ENCODE measurements around the gene NDUFA11. TPM values are rescaled to one million over a fixed set of nuclear protein-coding genes. Genes with fewer than 3 reads are reported as not detected.

Gene NDUFA11
- polyA plus RNA-seq, 3 donors = 188 to 552 (median 396) TPM

- no peak overlapping the region for H3K4me2 ChIP-seq (replicated peaks; ENCODE audit: extremely low read depth, low read length, poor library complexity, severe bottlenecking)
- H3K4me3 ChIP-seq (replicated peaks in 1 of 3; ENCODE audit: low read depth in 2 of 3, low read length in 3 of 3) = peak overlapping the region in 1 of 3 experiments; percentile 58
- H3K27me3 Mint-ChIP-seq (ENCODE audit: low read depth in 3 of 3) = peaks cover 0 to 5% (median 0%) of the 10 kb centered on the region in 3 donors
- H3K27ac Mint-ChIP-seq = peak overlapping the region in 2 of 7 donors; percentile 19 to 86
- no peak overlapping the region for H2AFZ ChIP-seq (ENCODE audit: insufficient read depth, low read depth, low read length, poor library complexity, severe bottlenecking)
- H3K9me3 Mint-ChIP-seq = no peaks in the 10 kb centered on the region
- intact Hi-C loops (cut with micrococcal nuclease) = no loop called here
- H3K36me3 Mint-ChIP-seq = peaks cover 26 to 29% of the 10 kb centered on the region in 2 donors
- peaks cover 62% of the 10 kb centered on the region for H4K20me1 ChIP-seq (ENCODE audit: insufficient read depth, low read length)
- H3K4me1 ChIP-seq (ENCODE audit: control insufficient read depth in 1 of 2, insufficient read depth in 2 of 2, low read length in 2 of 2) = peaks cover 68% of the 10 kb centered on the region in 2 donors
- no peak overlapping the region for H3K9ac ChIP-seq (ENCODE audit: insufficient read depth, low read length, poor library complexity, severe bottlenecking)
- peaks cover 11 to 21% of the 10 kb centered on the region in 2 donors for H3K36me3 ChIP-seq (replicated peaks in 1 of 2; ENCODE audit: control insufficient read depth in 1 of 2, insufficient read depth in 2 of 2, low read length in 2 of 2)
- no peaks in the 10 kb centered on the region for H3K9me3 ChIP-seq (replicated peaks in 1 of 2; ENCODE audit: control insufficient read depth in 1 of 2, insufficient read depth in 1 of 2, low read length in 2 of 2)
- peaks cover 83% of the 10 kb centered on the region for H3K79me2 ChIP-seq (ENCODE audit: insufficient read depth, low read length)
- peak overlapping the region in 1 of 2 donors; percentile 76 for H3K4me3 Mint-ChIP-seq
- peaks cover 83% of the 10 kb centered on the region for H3K4me1 Mint-ChIP-seq
- H3K27me3 ChIP-seq (ENCODE audit: control insufficient read depth in 2 of 2, insufficient read depth in 2 of 2, low read length in 2 of 2) = no peaks in the 10 kb centered on the region
- DNase-seq = no peak
- no CpG with 5 or more reads among the region's 3 CpGs for WGBS (ENCODE audit: insufficient coverage)
- no peak for TF ChIP-seq CTCF (IDR thresholded peaks at IDR 0.05)
- peak overlapping the region in 1 of 2 donors; percentile 70 for H3K27ac ChIP-seq (ENCODE audit: low read depth in 1 of 2, low read length in 2 of 2)
These were observed 47.2 kb upstream of the NDUFA11 start for GRCh38 chr19:5950741-5951140.

GRCh38 chr19:5949792-5950305 lies 46.3 kb upstream of the NDUFA11 start:
- Histone ChIP-seq H3K27ac (ENCODE audit: low read depth in 1 of 2, low read length in 2 of 2) (peak overlapping the region in 1 of 2 donors; percentile 12), H3K9ac (ENCODE audit: insufficient read depth, low read length, poor library complexity, severe bottlenecking) (no peak overlapping the region), H3K27me3 (ENCODE audit: control insufficient read depth in 2 of 2, insufficient read depth in 2 of 2, low read length in 2 of 2) (no peaks in the 10 kb centered on the region), H3K4me1 (ENCODE audit: control insufficient read depth in 1 of 2, insufficient read depth in 2 of 2, low read length in 2 of 2) (peaks cover 68% of the 10 kb centered on the region in 2 donors), H2AFZ (ENCODE audit: insufficient read depth, low read depth, low read length, poor library complexity, severe bottlenecking) (no peak overlapping the region), H3K4me3 (replicated peaks in 1 of 3; ENCODE audit: low read depth in 2 of 3, low read length in 3 of 3) (no peak overlapping the region), H3K9me3 (replicated peaks in 1 of 2; ENCODE audit: control insufficient read depth in 1 of 2, insufficient read depth in 1 of 2, low read length in 2 of 2) (no peaks in the 10 kb centered on the region), H3K4me2 (replicated peaks; ENCODE audit: extremely low read depth, low read length, poor library complexity, severe bottlenecking) (no peak overlapping the region), H4K20me1 (ENCODE audit: insufficient read depth, low read length) (peaks cover 59% of the 10 kb centered on the region), H3K36me3 (replicated peaks in 1 of 2; ENCODE audit: control insufficient read depth in 1 of 2, insufficient read depth in 2 of 2, low read length in 2 of 2) (peaks cover 13 to 28% of the 10 kb centered on the region in 2 donors), H3K79me2 (ENCODE audit: insufficient read depth, low read length) (peaks cover 83% of the 10 kb centered on the region)
- H3K4me3 Mint-ChIP-seq = no peak overlapping the region
- TF ChIP-seq CTCF (IDR thresholded peaks at IDR 0.05) = no peak
- intact Hi-C loops (cut with micrococcal nuclease) = no loop called here
- H3K27me3 Mint-ChIP-seq (ENCODE audit: low read depth in 3 of 3) = peaks cover 0 to 6% (median 0%) of the 10 kb centered on the region in 3 donors
- H3K4me1 Mint-ChIP-seq = peaks cover 78% of the 10 kb centered on the region
- peaks cover 32% of the 10 kb centered on the region in 2 donors for H3K36me3 Mint-ChIP-seq
- 84% methylated on average over 13 of the region's 13 CpGs for WGBS (ENCODE audit: insufficient coverage)
- no peaks in the 10 kb centered on the region for H3K9me3 Mint-ChIP-seq
- peak overlapping the region in 2 of 7 donors; percentile 10 to 63 for H3K27ac Mint-ChIP-seq
- DNase-seq = no peak
